ENCODE measurements around the gene TFEB. TPM values are rescaled to one million over a fixed set of nuclear protein-coding genes. Genes with fewer than 3 reads are reported as not detected.

Gene TFEB
- total and polyA plus RNA-seq, 4 donors: 1.1 to 6.2 (median 3.8) TPM

DNA sequence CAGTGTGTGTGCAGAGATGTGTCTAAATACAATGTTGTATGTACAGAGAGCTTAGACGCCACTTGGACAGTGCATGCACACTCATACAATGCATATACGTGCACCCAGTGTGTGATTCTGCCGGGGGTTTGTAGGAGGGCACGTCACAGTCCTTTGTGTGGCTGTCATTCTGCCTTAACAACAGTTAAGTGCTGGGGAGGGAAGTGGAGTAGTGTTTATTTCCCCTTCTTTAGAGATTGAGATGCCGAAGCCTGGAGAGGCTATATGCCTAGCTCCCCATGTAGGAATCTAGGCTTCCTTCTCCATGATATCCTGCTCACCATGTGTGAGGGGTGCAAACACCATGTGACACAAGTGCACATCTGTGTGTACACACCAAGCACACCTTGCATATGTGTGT, 59.0 kb downstream of the TFEB start:
- H3K9me3 ChIP-seq (ENCODE audit: control insufficient read depth in 4 of 4, low read length in 3 of 4): no peaks in the 10 kb centered on the region
- peaks cover 0 to 3% (median 0%) of the 10 kb centered on the region in 4 donors for H3K27me3 ChIP-seq (ENCODE audit: control insufficient read depth in 4 of 4, insufficient read depth in 4 of 4, low read length in 3 of 4)
- TF ChIP-seq FOXA2 (IDR thresholded peaks at IDR 0.05) (no peak), FOXA1 (IDR thresholded peaks at IDR 0.05) (no peak), YY1 (IDR thresholded peaks at IDR 0.05) (no peak), JUND (IDR thresholded peaks at IDR 0.05) (no peak), SP1 (IDR thresholded peaks at IDR 0.05) (no peak), RAD21 (IDR thresholded peaks at IDR 0.05) (no peak), GABPA (IDR thresholded peaks at IDR 0.05 in 1 of 2, conservative IDR thresholded peaks at IDR 0.05 in 1 of 2) (no peak), EGR1 (IDR thresholded peaks at IDR 0.05; ENCODE audit: low read depth in 2 of 2) (no peak)
- TF ChIP-seq, protein P1, sequence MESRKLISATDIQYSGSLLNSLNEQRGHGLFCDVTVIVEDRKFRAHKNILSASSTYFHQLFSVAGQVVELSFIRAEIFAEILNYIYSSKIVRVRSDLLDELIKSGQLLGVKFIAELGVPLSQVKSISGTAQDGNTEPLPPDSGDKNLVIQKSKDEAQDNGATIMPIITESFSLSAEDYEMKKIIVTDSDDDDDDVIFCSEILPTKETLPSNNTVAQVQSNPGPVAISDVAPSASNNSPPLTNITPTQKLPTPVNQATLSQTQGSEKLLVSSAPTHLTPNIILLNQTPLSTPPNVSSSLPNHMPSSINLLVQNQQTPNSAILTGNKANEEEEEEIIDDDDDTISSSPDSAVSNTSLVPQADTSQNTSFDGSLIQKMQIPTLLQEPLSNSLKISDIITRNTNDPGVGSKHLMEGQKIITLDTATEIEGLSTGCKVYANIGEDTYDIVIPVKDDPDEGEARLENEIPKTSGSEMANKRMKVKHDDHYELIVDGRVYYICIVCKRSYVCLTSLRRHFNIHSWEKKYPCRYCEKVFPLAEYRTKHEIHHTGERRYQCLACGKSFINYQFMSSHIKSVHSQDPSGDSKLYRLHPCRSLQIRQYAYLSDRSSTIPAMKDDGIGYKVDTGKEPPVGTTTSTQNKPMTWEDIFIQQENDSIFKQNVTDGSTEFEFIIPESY (IDR thresholded peaks at IDR 0.05): no peak
- TF ChIP-seq, protein P2, sequence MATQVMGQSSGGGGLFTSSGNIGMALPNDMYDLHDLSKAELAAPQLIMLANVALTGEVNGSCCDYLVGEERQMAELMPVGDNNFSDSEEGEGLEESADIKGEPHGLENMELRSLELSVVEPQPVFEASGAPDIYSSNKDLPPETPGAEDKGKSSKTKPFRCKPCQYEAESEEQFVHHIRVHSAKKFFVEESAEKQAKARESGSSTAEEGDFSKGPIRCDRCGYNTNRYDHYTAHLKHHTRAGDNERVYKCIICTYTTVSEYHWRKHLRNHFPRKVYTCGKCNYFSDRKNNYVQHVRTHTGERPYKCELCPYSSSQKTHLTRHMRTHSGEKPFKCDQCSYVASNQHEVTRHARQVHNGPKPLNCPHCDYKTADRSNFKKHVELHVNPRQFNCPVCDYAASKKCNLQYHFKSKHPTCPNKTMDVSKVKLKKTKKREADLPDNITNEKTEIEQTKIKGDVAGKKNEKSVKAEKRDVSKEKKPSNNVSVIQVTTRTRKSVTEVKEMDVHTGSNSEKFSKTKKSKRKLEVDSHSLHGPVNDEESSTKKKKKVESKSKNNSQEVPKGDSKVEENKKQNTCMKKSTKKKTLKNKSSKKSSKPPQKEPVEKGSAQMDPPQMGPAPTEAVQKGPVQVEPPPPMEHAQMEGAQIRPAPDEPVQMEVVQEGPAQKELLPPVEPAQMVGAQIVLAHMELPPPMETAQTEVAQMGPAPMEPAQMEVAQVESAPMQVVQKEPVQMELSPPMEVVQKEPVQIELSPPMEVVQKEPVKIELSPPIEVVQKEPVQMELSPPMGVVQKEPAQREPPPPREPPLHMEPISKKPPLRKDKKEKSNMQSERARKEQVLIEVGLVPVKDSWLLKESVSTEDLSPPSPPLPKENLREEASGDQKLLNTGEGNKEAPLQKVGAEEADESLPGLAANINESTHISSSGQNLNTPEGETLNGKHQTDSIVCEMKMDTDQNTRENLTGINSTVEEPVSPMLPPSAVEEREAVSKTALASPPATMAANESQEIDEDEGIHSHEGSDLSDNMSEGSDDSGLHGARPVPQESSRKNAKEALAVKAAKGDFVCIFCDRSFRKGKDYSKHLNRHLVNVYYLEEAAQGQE (IDR thresholded peaks at IDR 0.05): no peak
- 87% methylated on average over 5 of the region's 5 CpGs for WGBS
- DNase-seq (ENCODE audit: low spot score): no peak
- H3K27ac ChIP-seq (ENCODE audit: low read depth in 1 of 2, low read length in 2 of 2): no peak overlapping the region
- no peak overlapping the region for H3K9ac ChIP-seq (ENCODE audit: low read depth in 1 of 2, low read length in 2 of 2)
- no peaks in the 10 kb centered on the region for H3K36me3 ChIP-seq (ENCODE audit: control insufficient read depth in 4 of 4, insufficient read depth in 3 of 4, low read depth in 1 of 4, low read length in 3 of 4)
- H3K4me1 ChIP-seq (ENCODE audit: control insufficient read depth in 4 of 4, insufficient read depth in 4 of 4, low read length in 3 of 4): no peaks in the 10 kb centered on the region
- H3K4me3 ChIP-seq (ENCODE audit: low read depth in 1 of 3, low read length in 3 of 3): no peak overlapping the region

DNA sequence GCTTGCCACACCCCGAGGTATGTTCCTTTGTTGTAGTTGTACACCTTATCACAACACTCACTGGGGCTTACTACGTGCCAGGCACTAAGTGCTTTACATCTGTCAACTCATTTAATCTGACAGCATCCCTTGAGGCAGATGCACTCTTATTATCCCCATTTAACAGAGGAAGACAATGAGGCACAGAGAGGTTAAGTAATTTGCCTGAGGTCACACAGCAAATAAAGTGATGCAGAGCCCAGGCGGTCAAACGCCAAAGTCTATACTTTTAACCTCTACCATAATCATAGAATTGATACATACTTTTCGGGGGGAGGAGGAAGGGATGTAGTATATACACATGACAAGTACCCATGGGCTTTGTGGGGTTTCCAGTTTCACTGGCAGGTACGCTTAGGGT, 59.4 kb downstream of the TFEB start:
- H3K36me3 ChIP-seq (ENCODE audit: control insufficient read depth in 4 of 4, insufficient read depth in 3 of 4, low read depth in 1 of 4, low read length in 3 of 4): no peaks in the 10 kb centered on the region
- H3K9me3 ChIP-seq (ENCODE audit: control insufficient read depth in 4 of 4, low read length in 3 of 4): no peaks in the 10 kb centered on the region
- H3K9ac ChIP-seq (ENCODE audit: low read depth in 1 of 2, low read length in 2 of 2): no peak overlapping the region
- H3K4me1 ChIP-seq (ENCODE audit: control insufficient read depth in 4 of 4, insufficient read depth in 4 of 4, low read length in 3 of 4): no peaks in the 10 kb centered on the region
- TF ChIP-seq FOXA1 (IDR thresholded peaks at IDR 0.05): no peak
- TF ChIP-seq, protein P3, sequence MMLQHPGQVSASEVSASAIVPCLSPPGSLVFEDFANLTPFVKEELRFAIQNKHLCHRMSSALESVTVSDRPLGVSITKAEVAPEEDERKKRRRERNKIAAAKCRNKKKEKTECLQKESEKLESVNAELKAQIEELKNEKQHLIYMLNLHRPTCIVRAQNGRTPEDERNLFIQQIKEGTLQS (IDR thresholded peaks at IDR 0.05): no peak
- no peak overlapping the region for H3K4me3 ChIP-seq (ENCODE audit: low read depth in 1 of 3, low read length in 3 of 3)
- H3K27ac ChIP-seq (ENCODE audit: low read depth in 1 of 2, low read length in 2 of 2): no peak overlapping the region
- 89% methylated on average over 6 of the region's 6 CpGs for WGBS
- peaks cover 0 to 3% (median under 1%) of the 10 kb centered on the region in 4 donors for H3K27me3 ChIP-seq (ENCODE audit: control insufficient read depth in 4 of 4, insufficient read depth in 4 of 4, low read length in 3 of 4)
- no peak for DNase-seq (ENCODE audit: low spot score)

DNA sequence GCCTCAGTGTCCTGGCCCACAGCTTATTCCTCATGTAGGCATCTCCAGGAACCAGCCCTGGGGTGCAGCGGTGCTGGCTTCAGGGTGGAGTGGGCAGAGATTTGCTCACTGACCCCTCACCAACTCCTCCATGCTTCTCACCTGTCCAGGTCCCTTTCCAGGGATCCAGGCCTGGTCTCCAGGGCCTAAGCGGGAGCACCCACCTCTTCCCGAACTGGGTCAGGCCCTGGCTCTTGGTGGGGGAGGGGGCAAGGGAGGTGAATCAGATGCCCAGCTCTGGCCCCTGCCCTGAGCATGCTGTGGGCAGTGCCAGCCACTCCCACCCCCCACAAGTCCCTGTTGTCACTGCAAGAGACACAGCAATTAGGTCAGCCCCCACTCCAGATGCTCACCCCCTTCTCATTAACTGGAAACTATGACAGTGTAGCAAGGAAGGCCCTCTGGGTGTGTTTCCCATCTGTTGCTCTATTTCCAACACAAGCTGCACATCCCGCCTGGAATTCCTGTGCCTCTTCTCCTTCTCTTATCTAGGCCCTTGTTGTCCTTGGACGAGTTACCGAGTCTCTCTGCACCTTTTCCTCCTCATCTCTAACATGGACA, 60.1 kb downstream of the TFEB start:
- no peak overlapping the region for H3K27ac ChIP-seq (ENCODE audit: low read depth in 1 of 2, low read length in 2 of 2)
- no peak overlapping the region for H3K9ac ChIP-seq (ENCODE audit: low read depth in 1 of 2, low read length in 2 of 2)
- no peak overlapping the region for H3K4me3 ChIP-seq (ENCODE audit: low read depth in 1 of 3, low read length in 3 of 3)
- no peaks in the 10 kb centered on the region for H3K9me3 ChIP-seq (ENCODE audit: control insufficient read depth in 4 of 4, low read length in 3 of 4)
- peaks cover 0 to 3% (median 2%) of the 10 kb centered on the region in 4 donors for H3K27me3 ChIP-seq (ENCODE audit: control insufficient read depth in 4 of 4, insufficient read depth in 4 of 4, low read length in 3 of 4)
- 92% methylated on average over 6 of the region's 6 CpGs for WGBS
- no peaks in the 10 kb centered on the region for H3K4me1 ChIP-seq (ENCODE audit: control insufficient read depth in 4 of 4, insufficient read depth in 4 of 4, low read length in 3 of 4)
- DNase-seq (ENCODE audit: low spot score): no peak
- no peaks in the 10 kb centered on the region for H3K36me3 ChIP-seq (ENCODE audit: control insufficient read depth in 4 of 4, insufficient read depth in 3 of 4, low read depth in 1 of 4, low read length in 3 of 4)
- TF ChIP-seq RAD21 (IDR thresholded peaks at IDR 0.05) (no peak), EGR1 (IDR thresholded peaks at IDR 0.05; ENCODE audit: low read depth in 2 of 2) (no peak), RXRA (IDR thresholded peaks at IDR 0.05) (no peak), SP1 (IDR thresholded peaks at IDR 0.05) (no peak), NR2F2 (IDR thresholded peaks at IDR 0.05) (no peak), FOXA1 (IDR thresholded peaks at IDR 0.05) (no peak), HNF4A (conservative IDR thresholded peaks at IDR 0.05) (no peak), FOXA2 (IDR thresholded peaks at IDR 0.05) (no peak)
- TF ChIP-seq, protein P2 (IDR thresholded peaks at IDR 0.05): no peak
- TF ChIP-seq, protein P3 (IDR thresholded peaks at IDR 0.05): no peak
- TF ChIP-seq, protein P4, sequence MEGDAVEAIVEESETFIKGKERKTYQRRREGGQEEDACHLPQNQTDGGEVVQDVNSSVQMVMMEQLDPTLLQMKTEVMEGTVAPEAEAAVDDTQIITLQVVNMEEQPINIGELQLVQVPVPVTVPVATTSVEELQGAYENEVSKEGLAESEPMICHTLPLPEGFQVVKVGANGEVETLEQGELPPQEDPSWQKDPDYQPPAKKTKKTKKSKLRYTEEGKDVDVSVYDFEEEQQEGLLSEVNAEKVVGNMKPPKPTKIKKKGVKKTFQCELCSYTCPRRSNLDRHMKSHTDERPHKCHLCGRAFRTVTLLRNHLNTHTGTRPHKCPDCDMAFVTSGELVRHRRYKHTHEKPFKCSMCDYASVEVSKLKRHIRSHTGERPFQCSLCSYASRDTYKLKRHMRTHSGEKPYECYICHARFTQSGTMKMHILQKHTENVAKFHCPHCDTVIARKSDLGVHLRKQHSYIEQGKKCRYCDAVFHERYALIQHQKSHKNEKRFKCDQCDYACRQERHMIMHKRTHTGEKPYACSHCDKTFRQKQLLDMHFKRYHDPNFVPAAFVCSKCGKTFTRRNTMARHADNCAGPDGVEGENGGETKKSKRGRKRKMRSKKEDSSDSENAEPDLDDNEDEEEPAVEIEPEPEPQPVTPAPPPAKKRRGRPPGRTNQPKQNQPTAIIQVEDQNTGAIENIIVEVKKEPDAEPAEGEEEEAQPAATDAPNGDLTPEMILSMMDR (IDR thresholded peaks at IDR 0.05; ENCODE audit: low read depth, low read length, missing input control): no peak

Measured in liver (tissue), 9 donors.